PFSK-1 (cell line): Measurements from ENCODE around the gene ZNF777.

Experiments used
- FOXP2 ChIP-seq: optimal IDR thresholded peaks from 2 replicates; pipeline ENCODE3; 2011; ENCODE audit warnings: borderline replicate concordance, control low read depth, inconsistent platforms; ENCODE audit not compliant: insufficient read depth; ENCODE audit errors: extremely low read length, extremely low read depth
- POLR2AphosphoS5 ChIP-seq: IDR thresholded peaks from 2 replicates; pipeline ENCODE4 v1.6.1; 2012; ENCODE audit warnings: low read depth, mild to moderate bottlenecking, control low read depth, low read length, moderate library complexity
- SIN3A ChIP-seq: IDR thresholded peaks from 2 replicates; pipeline ENCODE4 v1.6.1; 2012; ENCODE audit warnings: mild to moderate bottlenecking, low read length, moderate library complexity, borderline replicate concordance; ENCODE audit not compliant: insufficient read depth
- TAF1 ChIP-seq: IDR thresholded peaks from 2 replicates; pipeline ENCODE4 v1.6.1; 2012; ENCODE audit warnings: low read length, control low read depth, borderline replicate concordance; ENCODE audit not compliant: insufficient read depth
- TF ChIP-seq, protein P1 (sequence below), 2 experiments: IDR thresholded peaks; 2 replicates each; pipeline versions ENCODE4 v1.6.1 to v1.8.0; 2011 to 2012; ENCODE audit warnings: low read depth in 2 of 2, low read length in 2 of 2, control low read depth in 1 of 2, inconsistent platforms in 1 of 2, mild to moderate bottlenecking in 1 of 2, moderate library complexity in 1 of 2; ENCODE audit not compliant: insufficient read depth in 1 of 2

DNA sequence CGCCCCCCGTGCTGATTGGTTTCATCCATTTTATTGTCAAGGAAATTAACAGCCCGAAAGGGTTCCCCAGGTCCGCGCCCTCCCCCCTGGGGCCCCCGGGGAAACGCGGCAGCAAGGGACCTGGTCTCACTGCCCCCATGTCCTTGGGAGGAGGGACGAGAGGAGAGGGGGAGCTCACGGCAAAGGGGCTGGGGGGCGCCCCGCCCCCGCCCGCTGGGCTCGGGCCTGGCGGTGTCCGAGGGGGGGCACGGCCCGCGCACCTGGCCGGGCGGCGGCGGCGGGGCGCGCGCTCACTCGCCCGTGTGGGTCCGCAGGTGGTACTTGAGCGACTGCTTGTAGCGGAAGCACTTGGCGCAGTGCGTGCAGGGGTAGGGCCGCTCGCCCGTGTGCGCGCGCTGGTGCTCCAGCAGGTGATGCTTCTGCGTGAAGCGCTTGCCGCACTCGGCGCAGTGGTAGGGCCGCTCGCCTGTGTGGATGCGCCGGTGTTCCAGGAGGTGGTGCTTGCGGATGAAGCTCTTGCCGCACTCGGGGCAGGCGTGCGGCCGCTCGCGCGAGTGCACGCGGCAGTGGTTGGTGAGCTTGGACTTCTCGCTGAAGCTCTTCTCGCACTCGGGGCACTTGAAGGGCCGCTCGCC, 29.3 kb downstream of the ZNF777 start:
- TF ChIP-seq TAF1 (no peak), POLR2AphosphoS5 (no peak), FOXP2 (no peak), SIN3A (no peak)
- TF ChIP-seq, protein P1, sequence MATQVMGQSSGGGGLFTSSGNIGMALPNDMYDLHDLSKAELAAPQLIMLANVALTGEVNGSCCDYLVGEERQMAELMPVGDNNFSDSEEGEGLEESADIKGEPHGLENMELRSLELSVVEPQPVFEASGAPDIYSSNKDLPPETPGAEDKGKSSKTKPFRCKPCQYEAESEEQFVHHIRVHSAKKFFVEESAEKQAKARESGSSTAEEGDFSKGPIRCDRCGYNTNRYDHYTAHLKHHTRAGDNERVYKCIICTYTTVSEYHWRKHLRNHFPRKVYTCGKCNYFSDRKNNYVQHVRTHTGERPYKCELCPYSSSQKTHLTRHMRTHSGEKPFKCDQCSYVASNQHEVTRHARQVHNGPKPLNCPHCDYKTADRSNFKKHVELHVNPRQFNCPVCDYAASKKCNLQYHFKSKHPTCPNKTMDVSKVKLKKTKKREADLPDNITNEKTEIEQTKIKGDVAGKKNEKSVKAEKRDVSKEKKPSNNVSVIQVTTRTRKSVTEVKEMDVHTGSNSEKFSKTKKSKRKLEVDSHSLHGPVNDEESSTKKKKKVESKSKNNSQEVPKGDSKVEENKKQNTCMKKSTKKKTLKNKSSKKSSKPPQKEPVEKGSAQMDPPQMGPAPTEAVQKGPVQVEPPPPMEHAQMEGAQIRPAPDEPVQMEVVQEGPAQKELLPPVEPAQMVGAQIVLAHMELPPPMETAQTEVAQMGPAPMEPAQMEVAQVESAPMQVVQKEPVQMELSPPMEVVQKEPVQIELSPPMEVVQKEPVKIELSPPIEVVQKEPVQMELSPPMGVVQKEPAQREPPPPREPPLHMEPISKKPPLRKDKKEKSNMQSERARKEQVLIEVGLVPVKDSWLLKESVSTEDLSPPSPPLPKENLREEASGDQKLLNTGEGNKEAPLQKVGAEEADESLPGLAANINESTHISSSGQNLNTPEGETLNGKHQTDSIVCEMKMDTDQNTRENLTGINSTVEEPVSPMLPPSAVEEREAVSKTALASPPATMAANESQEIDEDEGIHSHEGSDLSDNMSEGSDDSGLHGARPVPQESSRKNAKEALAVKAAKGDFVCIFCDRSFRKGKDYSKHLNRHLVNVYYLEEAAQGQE (IDR thresholded peaks at IDR 0.05; ENCODE audit: insufficient read depth in 1 of 2, low read depth in 2 of 2, low read length in 2 of 2), result no peak
